Uterus (tissue), 4 donors: ENCODE measurements around the gene HOATZ. TPM values are rescaled to one million over a fixed set of nuclear protein-coding genes. Genes with fewer than 3 reads are reported as not detected.

Source experiments
- DNase-seq, 2 donors: peaks; one replicate each; pipeline ENCODE4 v3.0.0-alpha.2; 2019 to 2020
- H3K27ac ChIP-seq, 2 donors: fragments of 200-600 bp; sonication (generic); 1 replicate in 1 of 2; 2 replicates in 1 of 2; pipeline ENCODE4 v1.5.1; 2016 to 2018
- H3K27me3 ChIP-seq, 2 donors: fragments of 200-600 bp; sonication (generic); one replicate each; pipeline ENCODE4 v1.5.1; 2018 to 2019; ENCODE audit warnings: control low read depth in 1 of 2
- H3K36me3 ChIP-seq, 2 donors: fragments of 200-600 bp; sonication (generic); one replicate each; pipeline ENCODE4 v1.5.1; 2019; ENCODE audit warnings: control low read depth in 1 of 2
- H3K4me1 ChIP-seq, 2 donors: fragments of 200-600 bp; sonication (generic); one replicate each; pipeline ENCODE4 v1.5.1; 2018 to 2019; ENCODE audit warnings: control low read depth in 1 of 2
- H3K4me3 ChIP-seq, 2 donors: fragments of 200-600 bp; sonication (generic); 1 replicate in 1 of 2; 2 replicates in 1 of 2; pipeline ENCODE4 v1.5.1; 2018 to 2019; ENCODE audit warnings: mild to moderate bottlenecking in 1 of 2
- H3K9me3 ChIP-seq, 2 donors: fragments of 200-600 bp; sonication (generic); one replicate each; pipeline ENCODE4 v1.5.1; 2019; ENCODE audit warnings: control low read depth in 1 of 2
- POLR2A ChIP-seq, 2 donors: fragments of 450-650 bp; IDR thresholded peaks; one replicate each; pipeline ENCODE4 v1.6.1; 2016; ENCODE audit warnings: antibody characterized with exemption in 2 of 2, mild to moderate bottlenecking in 1 of 2, moderate library complexity in 1 of 2
- intact Hi-C: fragments of 100-400 bp; cut with DNase I; formaldehyde crosslinking; loops from one replicate; pipeline ENCODE4 v1.15.1; 2023; ENCODE audit warnings: low total_unique reads
- total RNA-seq, 4 donors: library from RNA; depleted of rRNA in 3 of 4; stranded (reverse); fragments of >200 nt in 3 of 4; gene quantifications; one replicate each; pipeline versions ENCODE4 v1.1.0 to v1.2.4, GENCODE V29; 2014 to 2023
- TF ChIP-seq, protein P1 (sequence below), 4 experiments: fragments of 200-600 bp in 2 of 4; fragments of 450-650 bp in 2 of 4; sonication (generic) in 2 of 4; IDR thresholded peaks; one replicate each; pipeline ENCODE4 v1.5.1; 2016 to 2019; ENCODE audit warnings: antibody characterized with exemption in 4 of 4, mild to moderate bottlenecking in 2 of 4, moderate library complexity in 1 of 4
- donor health status: DM: yes; HTN: yes; CAD: no.

HOATZ gene
- total RNA-seq, 4 donors from 2014 or later = 0.88 to 2.7 (median 2.6) TPM; not detected in 1

DNA sequence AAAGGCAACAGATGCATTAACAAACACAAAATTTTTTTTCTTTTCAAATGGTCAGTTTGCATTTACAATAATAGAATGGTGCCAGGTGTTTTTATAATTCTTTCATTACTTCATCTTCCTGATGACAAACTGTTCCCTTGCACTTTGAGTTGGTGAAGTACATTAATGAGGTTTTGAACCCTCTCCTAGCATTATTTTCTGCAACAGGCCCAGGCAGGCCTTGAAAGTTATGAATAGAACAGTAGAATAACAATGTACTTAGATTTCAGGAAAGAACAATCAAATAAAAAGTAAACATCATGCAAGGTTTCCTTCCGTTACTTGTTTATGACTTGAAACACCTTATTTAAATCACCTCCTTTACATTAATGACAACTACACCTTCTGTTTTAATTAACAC, 12.0 kb upstream of the HOATZ start:
- no peak overlapping the region for H3K4me3 ChIP-seq
- H3K9me3 ChIP-seq = no peaks in the 10 kb centered on the region
- H3K4me1 ChIP-seq = no peaks in the 10 kb centered on the region
- H3K27me3 ChIP-seq = no peaks in the 10 kb centered on the region
- H3K27ac ChIP-seq = no peak overlapping the region
- intact Hi-C loops = no loop called here
- TF ChIP-seq POLR2A (IDR thresholded peaks at IDR 0.05) = no peak
- DNase-seq = no peak
- no peaks in the 10 kb centered on the region for H3K36me3 ChIP-seq

GRCh38 chr11:111510311-111510710, 4.3 kb upstream of the HOATZ start:
- TF ChIP-seq, protein P1, sequence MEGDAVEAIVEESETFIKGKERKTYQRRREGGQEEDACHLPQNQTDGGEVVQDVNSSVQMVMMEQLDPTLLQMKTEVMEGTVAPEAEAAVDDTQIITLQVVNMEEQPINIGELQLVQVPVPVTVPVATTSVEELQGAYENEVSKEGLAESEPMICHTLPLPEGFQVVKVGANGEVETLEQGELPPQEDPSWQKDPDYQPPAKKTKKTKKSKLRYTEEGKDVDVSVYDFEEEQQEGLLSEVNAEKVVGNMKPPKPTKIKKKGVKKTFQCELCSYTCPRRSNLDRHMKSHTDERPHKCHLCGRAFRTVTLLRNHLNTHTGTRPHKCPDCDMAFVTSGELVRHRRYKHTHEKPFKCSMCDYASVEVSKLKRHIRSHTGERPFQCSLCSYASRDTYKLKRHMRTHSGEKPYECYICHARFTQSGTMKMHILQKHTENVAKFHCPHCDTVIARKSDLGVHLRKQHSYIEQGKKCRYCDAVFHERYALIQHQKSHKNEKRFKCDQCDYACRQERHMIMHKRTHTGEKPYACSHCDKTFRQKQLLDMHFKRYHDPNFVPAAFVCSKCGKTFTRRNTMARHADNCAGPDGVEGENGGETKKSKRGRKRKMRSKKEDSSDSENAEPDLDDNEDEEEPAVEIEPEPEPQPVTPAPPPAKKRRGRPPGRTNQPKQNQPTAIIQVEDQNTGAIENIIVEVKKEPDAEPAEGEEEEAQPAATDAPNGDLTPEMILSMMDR (IDR thresholded peaks at IDR 0.05) = no peak
- TF ChIP-seq POLR2A (IDR thresholded peaks at IDR 0.05) = no peak
- Histone ChIP-seq H3K4me3 (no peak overlapping the region), H3K36me3 (no peaks in the 10 kb centered on the region), H3K27me3 (peaks cover 11 to 19% of the 10 kb centered on the region in 2 donors), H3K4me1 (peaks cover 0 to 7% of the 10 kb centered on the region in 2 donors), H3K9me3 (no peaks in the 10 kb centered on the region), H3K27ac (no peak overlapping the region)
- intact Hi-C loops = no loop called here
- DNase-seq = no peak

DNA sequence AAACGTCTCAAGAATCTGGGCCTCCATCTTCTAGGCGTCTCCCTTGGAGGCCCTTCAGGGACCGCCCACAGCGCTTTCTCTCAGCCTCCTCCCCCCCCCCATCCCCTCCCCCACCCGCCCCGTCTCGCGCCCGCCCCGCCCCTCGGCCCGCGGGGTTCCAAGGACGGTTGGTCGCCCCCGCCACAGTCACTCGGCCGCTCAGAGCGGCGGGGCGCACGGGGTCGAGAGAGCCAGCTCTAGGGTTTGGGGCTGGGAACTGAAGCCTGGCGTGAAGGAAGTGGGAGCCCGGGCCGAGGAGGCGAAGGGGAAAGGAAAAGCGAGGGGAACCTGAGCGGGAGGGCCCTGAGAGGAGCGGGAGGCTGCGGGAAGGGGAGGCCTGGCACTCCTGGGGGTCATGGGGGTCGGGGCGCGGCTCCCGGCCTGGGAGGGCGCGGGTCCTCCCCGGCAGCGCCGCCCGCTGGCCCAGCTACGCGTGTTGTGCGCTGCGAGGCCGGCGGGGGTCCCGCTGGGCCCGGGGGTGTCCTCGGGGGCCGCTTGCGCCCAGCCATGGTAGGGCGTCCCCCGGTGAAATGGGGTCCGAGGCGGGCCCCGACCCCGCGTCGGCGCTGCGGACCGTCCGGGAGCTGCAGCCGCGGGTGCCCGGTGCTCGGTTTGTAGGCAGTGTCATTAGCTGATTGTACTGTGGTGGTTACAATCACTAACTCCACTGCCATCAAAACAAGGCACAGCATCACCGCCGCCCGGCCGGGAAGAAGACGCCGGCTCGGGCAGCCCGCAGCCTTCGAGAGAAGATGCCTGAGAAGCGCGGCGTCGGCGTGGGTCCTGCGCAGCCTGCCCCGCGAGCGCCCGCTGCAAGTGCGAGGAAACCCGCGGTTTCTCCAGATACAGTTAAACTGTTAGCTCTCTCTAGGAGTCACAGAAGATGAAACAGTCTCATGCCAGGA, 2.0 kb upstream of the HOATZ start, which contains the start of gene BTG4:
Gene BTG4 (minus strand): TSS at position 91 of the 944 bp plus-strand sequence. CDS start 13,610 bp downstream, outside the sequence.
- intact Hi-C loops = no loop called here
- TF ChIP-seq, protein P1 (IDR thresholded peaks at IDR 0.05) = no peak
- TF ChIP-seq POLR2A (IDR thresholded peaks at IDR 0.05) = no peak
- H3K4me3 ChIP-seq = peak within 1 kb of the TSS in 1 of 2 donors; percentile 15
- H3K4me1 ChIP-seq = peaks cover 0 to 7% of the 10 kb centered on the region in 2 donors
- H3K36me3 ChIP-seq = no peaks in the 10 kb centered on the region
- H3K27ac ChIP-seq = no peak within 1 kb of the TSS
- H3K9me3 ChIP-seq = no peaks in the 10 kb centered on the region
- DNase-seq = no peak
- H3K27me3 ChIP-seq = peaks cover 11 to 19% of the 10 kb centered on the region in 2 donors

DNA sequence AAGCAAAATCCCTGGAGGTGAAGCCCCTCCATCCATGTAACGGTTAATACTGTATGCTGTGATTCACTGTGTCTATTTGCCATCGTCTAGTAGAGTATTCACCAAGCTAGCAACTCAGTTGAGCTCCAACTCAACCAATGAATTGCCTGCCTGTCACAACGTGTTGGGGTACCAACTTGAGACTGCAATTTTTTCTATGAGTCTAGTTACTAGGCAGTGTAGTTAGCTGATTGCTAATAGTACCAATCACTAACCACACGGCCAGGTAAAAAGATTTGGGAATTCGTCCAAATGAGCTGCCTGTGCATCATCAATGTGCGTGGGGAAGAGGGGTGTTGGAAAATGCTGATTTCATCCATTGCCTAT, 1.4 kb upstream of the HOATZ start:
- Histone ChIP-seq H3K27me3 (peaks cover 11 to 19% of the 10 kb centered on the region in 2 donors), H3K27ac (no peak overlapping the region), H3K9me3 (no peaks in the 10 kb centered on the region), H3K4me3 (no peak overlapping the region), H3K4me1 (peaks cover 0 to 7% of the 10 kb centered on the region in 2 donors), H3K36me3 (no peaks in the 10 kb centered on the region)
- TF ChIP-seq, protein P1 (IDR thresholded peaks at IDR 0.05) = no peak
- TF ChIP-seq POLR2A (IDR thresholded peaks at IDR 0.05) = no peak
- intact Hi-C loops = no loop called here
- no peak for DNase-seq

DNA sequence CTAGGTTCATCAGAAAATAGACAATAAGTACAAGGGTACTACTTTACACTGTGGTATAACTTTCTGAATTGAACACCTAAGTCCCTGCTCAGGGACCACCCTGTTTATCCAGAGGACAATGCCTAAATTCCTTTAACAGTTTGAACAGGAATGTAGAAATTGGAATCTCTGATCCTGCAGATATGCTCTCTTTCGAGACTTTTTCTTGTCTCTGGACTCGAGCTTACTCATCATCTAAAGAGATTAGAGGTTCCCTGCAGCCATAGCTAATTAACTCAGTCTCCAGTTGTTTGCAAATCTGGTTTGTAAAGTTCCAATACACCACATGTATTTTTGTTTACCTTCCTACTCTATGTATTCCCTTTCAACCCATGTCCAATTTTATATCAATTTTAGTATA, 1.0 kb downstream of the HOATZ start:
- no peak for TF ChIP-seq POLR2A (IDR thresholded peaks at IDR 0.05)
- TF ChIP-seq, protein P1 (IDR thresholded peaks at IDR 0.05) = no peak
- Histone ChIP-seq H3K9me3 (no peaks in the 10 kb centered on the region), H3K27ac (no peak overlapping the region), H3K4me3 (no peak overlapping the region), H3K4me1 (peaks cover 0 to 7% of the 10 kb centered on the region in 2 donors), H3K27me3 (peaks cover 11 to 13% of the 10 kb centered on the region in 2 donors), H3K36me3 (no peaks in the 10 kb centered on the region)
- intact Hi-C loops = no loop called here
- no peak for DNase-seq
